DMS153 treated with DMSO at 0.1 percent for 48 hours (cell line): ENCODE measurements around the gene NTM.

Experiments used
- DNase-seq: peaks from one replicate; lab custom pipeline; 2025; ENCODE audit not compliant: unreplicated experiment; lab: John Stamatoyannopoulos, UW

Gene NTM

DNA sequence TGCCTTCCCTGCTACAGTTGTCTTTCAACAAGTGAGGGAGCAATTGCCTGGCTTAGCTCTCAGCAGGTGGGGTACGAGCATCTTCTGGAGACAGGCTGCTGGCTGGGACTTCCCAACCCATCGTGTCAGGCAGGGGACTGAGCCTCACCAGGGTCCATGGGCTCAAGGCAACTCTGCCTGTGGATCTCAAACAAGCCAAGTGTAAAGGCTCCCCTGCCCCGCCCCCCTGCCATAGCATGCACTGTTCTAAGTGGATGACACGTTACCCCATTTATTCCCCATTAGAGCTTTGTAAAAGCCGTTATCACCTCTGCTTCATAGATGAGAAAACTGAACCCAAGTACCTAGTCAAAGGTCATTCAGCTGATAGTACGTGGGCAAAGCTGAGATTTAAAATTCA lies 222.9 kb downstream of the NTM start:
- DNase-seq: no peak

DNA sequence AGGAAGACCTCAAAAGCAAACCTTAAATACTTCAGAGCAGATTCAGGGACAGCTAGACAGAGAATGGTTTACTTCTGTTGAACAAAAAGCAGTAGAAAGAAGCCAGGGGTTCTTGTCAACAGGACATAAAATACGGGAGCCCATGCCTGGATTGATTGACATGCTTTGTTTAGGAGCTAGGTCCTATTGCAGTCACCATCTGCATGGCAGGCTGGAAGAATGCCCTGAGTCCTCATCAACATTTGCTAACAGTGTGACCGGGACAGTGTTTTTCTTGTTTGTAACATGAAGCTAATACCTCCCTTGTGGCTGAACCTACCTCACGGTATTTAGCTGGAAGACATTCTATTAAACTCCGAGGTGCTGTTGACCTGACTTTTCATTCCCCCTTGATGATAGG lies 225.4 kb downstream of the NTM start:
- no peak for DNase-seq

DNA sequence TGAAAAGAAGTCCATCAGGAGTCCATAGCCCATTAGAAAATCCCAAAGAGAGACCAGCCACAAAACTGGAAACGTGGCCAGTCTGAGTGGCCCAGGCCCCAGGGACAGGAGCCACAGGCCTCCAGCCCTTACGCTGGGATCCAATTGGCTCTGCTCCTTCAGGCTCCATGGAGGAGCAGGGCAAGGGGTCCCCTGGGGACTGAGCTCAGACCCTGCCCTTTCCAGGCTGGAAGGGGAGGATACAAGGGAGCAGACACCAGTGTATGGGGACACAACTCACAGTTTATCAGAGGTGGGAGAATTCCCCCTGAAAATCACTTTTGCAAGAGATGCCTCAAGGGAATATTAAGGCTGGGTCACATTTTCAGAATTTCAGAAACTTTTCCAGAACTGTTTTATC lies 227.5 kb downstream of the NTM start:
- DNase-seq: no peak

GRCh38 chr11:131598305-131598704 lies 227.9 kb downstream of the NTM start:
- no peak for DNase-seq

GRCh38 chr11:131599285-131599684 lies 228.9 kb downstream of the NTM start:
- no peak for DNase-seq

DNA sequence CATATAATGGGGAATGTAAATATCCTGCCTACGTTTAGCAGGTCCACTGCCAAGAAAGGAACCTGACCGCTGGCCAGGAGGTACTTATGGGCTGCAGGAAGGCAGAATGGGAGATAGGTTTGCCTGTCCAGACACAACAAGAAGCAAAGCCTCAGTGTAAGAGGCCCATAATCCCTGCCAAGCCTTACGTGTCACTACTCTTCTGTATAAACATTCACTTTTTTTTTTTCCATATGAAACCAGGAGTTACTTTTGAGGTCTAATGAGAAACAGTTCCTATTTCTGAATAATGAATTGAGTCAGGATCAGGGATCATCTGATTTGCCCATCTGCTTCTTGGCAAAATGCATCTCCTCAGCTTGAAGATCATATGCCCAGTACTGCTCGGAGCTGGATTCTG lies 230.2 kb downstream of the NTM start:
- no peak for DNase-seq

GRCh38 chr11:131601586-131601985 lies 231.2 kb downstream of the NTM start:
- no peak for DNase-seq

GRCh38 chr11:131602431-131602830 lies 232.0 kb downstream of the NTM start:
- no peak for DNase-seq

- no peak for DNase-seq
These were observed 236.5 kb downstream of the NTM start for GRCh38 chr11:131606811-131607335.

- DNase-seq: no peak
These were observed 238.9 kb downstream of the NTM start for GRCh38 chr11:131609337-131609736.

DNA sequence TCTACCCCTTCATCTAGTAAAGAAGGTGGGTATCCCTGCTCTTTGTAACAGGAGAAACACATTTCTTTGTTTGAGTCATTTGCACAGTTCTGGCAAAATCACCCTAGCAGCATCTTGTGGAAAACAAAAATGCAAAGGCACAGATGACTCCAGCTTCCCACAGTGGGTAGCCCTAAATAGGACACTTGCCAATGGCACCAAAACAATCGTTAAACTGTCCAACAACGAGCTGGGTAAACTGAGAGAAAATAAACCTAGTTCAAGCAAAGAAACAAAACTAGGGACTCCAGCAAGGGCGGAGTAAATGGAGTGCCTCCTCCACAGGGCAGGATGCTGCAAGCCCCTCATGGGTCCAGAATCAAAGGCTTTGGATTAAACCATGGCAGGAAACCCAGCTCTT lies 239.5 kb downstream of the NTM start:
- no peak for DNase-seq

DNA sequence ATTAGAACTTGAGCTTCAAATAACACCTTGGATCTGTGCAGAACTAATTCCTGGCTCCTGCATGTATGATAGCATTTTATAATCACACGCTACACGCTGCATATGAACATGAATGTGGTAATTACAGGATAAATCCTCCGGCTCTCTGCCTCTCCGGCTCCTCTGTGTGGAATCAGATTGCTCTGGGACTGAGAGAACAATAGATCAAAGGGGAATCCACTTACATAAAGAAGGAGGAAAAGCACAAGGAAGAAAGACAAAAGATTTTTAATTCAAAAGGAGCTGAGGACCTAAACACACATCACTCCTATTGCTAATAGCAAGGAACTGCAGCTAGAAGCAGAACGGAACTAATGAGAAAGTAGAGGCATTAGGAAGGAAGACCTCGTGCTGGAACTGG lies 240.9 kb downstream of the NTM start:
- DNase-seq: no peak

GRCh38 chr11:131612533-131612932 lies 242.1 kb downstream of the NTM start:
- no peak for DNase-seq

GRCh38 chr11:131614631-131615030 lies 244.2 kb downstream of the NTM start:
- no peak for DNase-seq

DNA sequence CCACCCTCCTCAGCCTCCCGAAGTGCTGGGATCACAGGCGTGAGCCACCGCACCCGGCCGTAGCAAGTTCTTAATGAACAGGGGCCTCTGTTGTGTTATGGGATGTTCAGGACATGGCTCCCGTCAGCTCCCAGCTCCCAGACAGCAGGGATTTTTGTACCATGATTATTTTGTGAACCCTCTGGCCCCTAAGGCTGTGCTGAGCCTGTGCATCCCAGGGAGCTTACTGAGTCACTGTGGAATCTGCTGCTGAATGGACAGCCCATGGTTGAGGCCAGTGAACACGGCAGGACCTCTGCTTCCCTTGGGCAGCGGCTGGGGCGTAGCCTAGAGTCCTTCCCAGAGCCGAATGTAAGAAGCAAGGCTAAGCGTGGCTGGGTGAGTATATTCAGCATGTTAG lies 245.2 kb downstream of the NTM start:
- no peak for DNase-seq

- no peak for DNase-seq
These were observed 246.2 kb downstream of the NTM start for GRCh38 chr11:131616481-131617140.

DNA sequence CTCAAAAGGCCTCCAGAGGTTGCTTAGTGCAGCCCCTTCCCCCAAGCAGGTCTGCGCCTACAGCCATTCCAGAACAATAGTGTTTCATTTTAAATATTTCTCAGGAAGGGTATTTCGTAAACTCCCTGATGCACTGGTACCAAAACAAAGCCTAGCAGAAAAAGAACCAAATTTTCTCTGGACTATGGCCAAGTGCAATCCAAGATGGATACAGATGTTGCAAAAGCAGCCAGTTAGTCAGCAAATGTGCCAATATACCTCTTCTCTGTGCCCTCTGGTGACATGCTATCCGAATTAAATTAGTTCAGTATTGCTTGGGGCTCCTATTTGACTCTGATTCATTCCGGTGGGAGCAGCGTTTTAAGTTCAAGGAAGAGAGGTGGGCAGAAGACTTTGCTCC lies 247.8 kb downstream of the NTM start:
- no peak for DNase-seq

DNA sequence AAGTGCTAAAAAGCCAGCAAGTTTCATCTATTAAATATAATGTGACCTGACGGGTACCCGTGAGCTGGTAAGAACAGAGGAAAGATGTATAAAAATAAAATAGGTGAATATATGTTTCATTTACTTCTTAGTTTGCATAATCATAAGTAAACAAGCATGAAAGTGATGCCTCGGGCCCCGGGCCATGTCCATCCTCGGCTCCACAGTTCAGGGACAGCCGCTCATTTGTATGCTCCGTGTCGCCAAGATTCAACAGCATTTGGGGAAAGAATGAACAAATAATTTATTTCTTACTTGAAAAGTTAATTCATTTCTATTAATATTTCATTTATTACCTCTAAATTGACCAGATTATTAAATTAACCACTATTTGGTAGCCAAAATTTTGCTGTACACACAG lies 251.8 kb downstream of the NTM start:
- DNase-seq: no peak

DNA sequence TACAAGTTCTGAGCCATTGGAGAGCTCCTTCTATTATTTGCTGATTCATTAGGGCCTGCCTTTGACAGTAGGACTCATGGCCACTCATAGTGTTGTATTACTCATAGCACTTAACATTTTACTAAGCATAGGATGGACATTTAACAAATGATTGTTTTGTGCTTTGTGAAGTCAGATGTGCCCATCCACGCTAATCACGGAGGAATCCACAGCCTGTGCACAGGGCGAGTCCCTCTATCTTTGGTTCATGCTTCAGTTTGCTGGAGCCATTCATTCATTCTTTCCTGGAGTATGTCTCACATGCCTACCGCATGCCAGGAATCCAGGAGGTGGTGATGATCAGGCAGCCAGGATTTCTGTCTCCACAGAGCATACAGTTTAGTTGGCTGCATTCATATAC lies 254.1 kb downstream of the NTM start:
- DNase-seq: no peak

- DNase-seq: no peak
These were observed 256.4 kb downstream of the NTM start for GRCh38 chr11:131626788-131627187.

DNA sequence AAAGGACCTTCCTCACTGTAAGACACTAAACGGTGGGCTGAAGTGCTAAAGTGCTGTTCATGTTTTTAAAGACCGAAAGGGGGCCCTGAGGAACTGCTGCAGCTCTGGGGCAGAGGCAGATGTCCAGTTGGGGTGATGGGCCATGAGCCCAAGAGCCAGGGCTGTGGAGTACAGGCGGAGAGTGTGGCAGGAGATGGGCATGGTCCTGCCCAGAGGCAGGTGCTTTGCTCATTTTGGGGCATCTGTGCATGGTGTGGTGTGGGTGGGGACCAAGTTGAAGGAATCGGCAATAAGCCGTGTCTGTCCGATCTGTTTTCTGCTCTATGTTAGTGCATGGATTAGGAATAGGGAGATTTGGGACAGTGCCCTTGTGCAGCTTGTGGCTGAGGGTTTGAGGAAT lies 258.3 kb downstream of the NTM start:
- no peak for DNase-seq

- DNase-seq: no peak
These were observed 259.6 kb downstream of the NTM start for GRCh38 chr11:131629925-131630540.

- DNase-seq: no peak
These were observed 262.6 kb downstream of the NTM start for GRCh38 chr11:131632971-131633370.
